OCI-LY1 (cell line): ENCODE results near the gene GABRG3.

Experiments used
- EZH2 ChIP-seq: fragments of 200-600 bp; sonication (generic), shearing (Covaris generic); IDR thresholded peaks from 2 replicates; pipeline ENCODE4 v1.8.0; 2017; ENCODE audit warnings: borderline replicate concordance, mixed run types, mild to moderate bottlenecking, antibody characterized with exemption, low read length, moderate library complexity, mixed read lengths
- TF ChIP-seq, protein P1 (sequence below): fragments of 200-600 bp; sonication (generic), shearing (Covaris generic); IDR thresholded peaks from 2 replicates; pipeline ENCODE4 v1.5.1; 2017; ENCODE audit warnings: mild to moderate bottlenecking, antibody characterized with exemption, low read length, moderate library complexity, mixed read lengths

DNA sequence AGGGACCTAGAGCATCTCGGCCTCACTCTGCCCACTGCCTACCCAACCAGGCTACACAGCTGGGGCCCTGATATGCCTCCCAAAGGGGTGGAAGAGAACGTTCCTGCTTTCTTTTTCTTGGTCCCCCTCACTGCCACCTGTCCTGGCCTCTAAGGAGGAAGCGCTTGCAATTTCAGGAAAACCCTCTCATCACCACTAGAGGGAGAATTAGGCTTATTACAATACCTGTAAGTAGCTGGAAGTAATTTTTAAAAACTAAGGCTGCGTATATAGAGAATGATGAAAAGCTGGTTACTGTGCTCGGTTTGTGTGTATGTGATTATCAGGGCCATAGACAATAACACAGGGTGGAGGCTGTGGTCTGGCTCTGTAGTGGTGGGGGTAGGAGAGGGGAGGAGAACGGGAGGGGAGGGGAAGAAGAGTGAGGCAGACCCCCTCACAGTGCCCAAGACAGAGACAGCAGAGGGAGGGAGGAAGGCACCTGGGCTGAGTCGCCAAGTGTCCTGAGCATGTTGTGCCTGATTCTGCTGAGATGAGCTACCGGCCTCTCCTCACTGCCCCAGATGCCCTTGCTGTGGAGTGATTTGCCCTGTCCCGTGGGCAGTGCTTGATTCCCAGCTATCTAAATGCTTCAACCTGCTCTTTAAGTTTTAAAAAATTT, 3.3 kb downstream of the GABRG3 start:
- TF ChIP-seq, protein P1, sequence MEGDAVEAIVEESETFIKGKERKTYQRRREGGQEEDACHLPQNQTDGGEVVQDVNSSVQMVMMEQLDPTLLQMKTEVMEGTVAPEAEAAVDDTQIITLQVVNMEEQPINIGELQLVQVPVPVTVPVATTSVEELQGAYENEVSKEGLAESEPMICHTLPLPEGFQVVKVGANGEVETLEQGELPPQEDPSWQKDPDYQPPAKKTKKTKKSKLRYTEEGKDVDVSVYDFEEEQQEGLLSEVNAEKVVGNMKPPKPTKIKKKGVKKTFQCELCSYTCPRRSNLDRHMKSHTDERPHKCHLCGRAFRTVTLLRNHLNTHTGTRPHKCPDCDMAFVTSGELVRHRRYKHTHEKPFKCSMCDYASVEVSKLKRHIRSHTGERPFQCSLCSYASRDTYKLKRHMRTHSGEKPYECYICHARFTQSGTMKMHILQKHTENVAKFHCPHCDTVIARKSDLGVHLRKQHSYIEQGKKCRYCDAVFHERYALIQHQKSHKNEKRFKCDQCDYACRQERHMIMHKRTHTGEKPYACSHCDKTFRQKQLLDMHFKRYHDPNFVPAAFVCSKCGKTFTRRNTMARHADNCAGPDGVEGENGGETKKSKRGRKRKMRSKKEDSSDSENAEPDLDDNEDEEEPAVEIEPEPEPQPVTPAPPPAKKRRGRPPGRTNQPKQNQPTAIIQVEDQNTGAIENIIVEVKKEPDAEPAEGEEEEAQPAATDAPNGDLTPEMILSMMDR, result peak; percentile 62
- TF ChIP-seq EZH2, result no peak
